GM12874 (cell line): Measurements from ENCODE around the gene TLK1.

ENCODE experiments used
- CTCF ChIP-seq: IDR thresholded peaks from 2 replicates; pipeline ENCODE4 v1.5.1; 2011; ENCODE audit warnings: low read depth, mild to moderate bottlenecking, control low read depth, low read length, moderate library complexity; ENCODE audit not compliant: insufficient read depth

TLK1 gene

GRCh38 chr2:171147081-171147480 is 13.6 kb downstream of the TLK1 start:
- TF ChIP-seq CTCF: no peak

- TF ChIP-seq CTCF: no peak
Observed at GRCh38 chr2:171146633-171147032, 14.1 kb downstream of the TLK1 start.

- no peak for TF ChIP-seq CTCF
Observed at GRCh38 chr2:171146071-171146470, 14.6 kb downstream of the TLK1 start.

- no peak for TF ChIP-seq CTCF
Observed at GRCh38 chr2:171143670-171144062, 17.0 kb downstream of the TLK1 start.

- TF ChIP-seq CTCF: no peak
Observed at GRCh38 chr2:171142398-171142797, 18.3 kb downstream of the TLK1 start.

GRCh38 chr2:171141320-171141719 is 19.4 kb downstream of the TLK1 start:
- TF ChIP-seq CTCF: no peak

GRCh38 chr2:171139860-171140259 is 20.8 kb downstream of the TLK1 start:
- no peak for TF ChIP-seq CTCF

GRCh38 chr2:171136024-171136423 is 24.7 kb downstream of the TLK1 start:
- TF ChIP-seq CTCF: no peak
